Measurements from ENCODE around the gene ZSWIM6.

ZSWIM6 gene

GRCh38 chr5:61289669-61290306, 42.3 kb upstream of the ZSWIM6 start:
- POLR2A ChIA-PET, result interaction anchor here (1.3 kb wide), 1 partner anchor 14 kb away, joined by 3 read pairs; no protein-coding TSS in a partner anchor
- CTCF ChIA-PET, result interaction anchor here (1.3 to 1.7 kb wide), 2 partner anchors 9 to 19 kb away, joined by 3 to 4 read pairs; no protein-coding TSS in a partner anchor
- DNase-seq, result peak in 2 of 3 donors; percentile 87

DNA sequence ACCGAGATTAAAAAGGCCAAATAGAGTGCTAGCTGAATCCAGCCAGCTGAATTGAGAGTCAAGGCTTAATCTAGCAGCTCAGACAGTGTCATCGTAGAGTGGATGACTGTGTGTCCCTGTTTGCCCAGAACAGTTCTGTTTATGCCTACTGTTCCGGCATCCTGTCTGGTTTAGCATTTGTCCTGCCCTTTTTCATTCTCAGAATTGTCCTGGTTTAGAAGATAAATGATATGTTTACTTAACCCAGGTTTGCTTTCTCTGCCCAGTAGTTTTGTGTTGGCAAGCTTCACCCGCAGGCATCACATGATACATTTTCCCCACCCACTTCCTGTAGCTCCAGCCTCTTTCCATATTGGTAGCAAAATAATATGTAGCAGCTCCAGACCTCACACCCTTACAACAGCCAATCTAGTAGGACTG, 41.3 kb upstream of the ZSWIM6 start:
- no peak for DNase-seq
- H3K4me3 ChIP-seq (ENCODE audit: control insufficient read depth in 1 of 7, extremely low read depth in 1 of 7, insufficient read depth in 4 of 7, low read depth in 2 of 7, low read length in 6 of 7), result no peak overlapping the region
- WGBS (ENCODE audit: insufficient coverage), result 100% methylated on average over 3 of the region's 4 CpGs
- peaks cover 0 to 2% (median 0%) of the 10 kb centered on the region in 5 experiments for H3K9me3 ChIP-seq (ENCODE audit: control extremely low read depth in 1 of 5, control insufficient read depth in 4 of 5, insufficient read depth in 2 of 5, low read depth in 1 of 5, low read length in 4 of 5)
- H3K4me1 ChIP-seq (ENCODE audit: control extremely low read depth in 1 of 4, control insufficient read depth in 4 of 4, insufficient read depth in 4 of 4, low read length in 3 of 4), result peaks cover 0 to 3% (median 1%) of the 10 kb centered on the region in 4 experiments
- CTCF ChIA-PET, result interaction anchor here (0.9 to 1.7 kb wide), 3 partner anchors 10 to 30 kb away, joined by 3 to 5 read pairs (median 4); no protein-coding TSS in a partner anchor
- H3K27me3 ChIP-seq (replicated peaks in 2 of 5; ENCODE audit: control insufficient read depth in 4 of 5, insufficient read depth in 5 of 5, low read length in 4 of 5), result no peaks in the 10 kb centered on the region
- POLR2A ChIA-PET, result interaction anchor here (1.3 kb wide), 1 partner anchor 13 kb away, joined by 3 read pairs; no protein-coding TSS in a partner anchor
- no peaks in the 10 kb centered on the region for H3K36me3 ChIP-seq (ENCODE audit: control insufficient read depth in 4 of 4, insufficient read depth in 4 of 4, low read length in 3 of 4)
- H3K27ac ChIP-seq (ENCODE audit: insufficient read depth in 1 of 2, low read depth in 1 of 2, low read length in 2 of 2, poor library complexity in 1 of 2, severe bottlenecking in 2 of 2), result no peak overlapping the region

More at GRCh38 chr5:61289669-61290306, 42.3 kb upstream of the ZSWIM6 start:
- Histone ChIP-seq H3K4me3 (ENCODE audit: control insufficient read depth in 1 of 7, extremely low read depth in 1 of 7, insufficient read depth in 4 of 7, low read depth in 2 of 7, low read length in 6 of 7) (no peak overlapping the region), H3K27ac (ENCODE audit: insufficient read depth in 1 of 2, low read depth in 1 of 2, low read length in 2 of 2, poor library complexity in 1 of 2, severe bottlenecking in 2 of 2) (no peak overlapping the region), H3K9me3 (ENCODE audit: control extremely low read depth in 1 of 5, control insufficient read depth in 4 of 5, insufficient read depth in 2 of 5, low read depth in 1 of 5, low read length in 4 of 5) (peaks cover 0 to 5% (median 0%) of the 10 kb centered on the region in 5 experiments), H3K4me1 (ENCODE audit: control extremely low read depth in 1 of 4, control insufficient read depth in 4 of 4, insufficient read depth in 4 of 4, low read length in 3 of 4) (peaks cover 0 to 3% (median 1%) of the 10 kb centered on the region in 4 experiments), H3K36me3 (ENCODE audit: control insufficient read depth in 4 of 4, insufficient read depth in 4 of 4, low read length in 3 of 4) (no peaks in the 10 kb centered on the region), H3K27me3 (replicated peaks in 2 of 5; ENCODE audit: control insufficient read depth in 4 of 5, insufficient read depth in 5 of 5, low read length in 4 of 5) (no peaks in the 10 kb centered on the region)
- 90% methylated on average over 2 of the region's 7 CpGs for WGBS (ENCODE audit: insufficient coverage)

- no peaks in the 10 kb centered on the region for H3K36me3 ChIP-seq (ENCODE audit: control insufficient read depth in 4 of 4, insufficient read depth in 4 of 4, low read length in 3 of 4)
- H3K27me3 ChIP-seq (replicated peaks in 2 of 5; ENCODE audit: control insufficient read depth in 4 of 5, insufficient read depth in 5 of 5, low read length in 4 of 5), result no peaks in the 10 kb centered on the region
- H3K4me3 ChIP-seq (ENCODE audit: control insufficient read depth in 1 of 7, extremely low read depth in 1 of 7, insufficient read depth in 4 of 7, low read depth in 2 of 7, low read length in 6 of 7), result no peak overlapping the region
- no peak for DNase-seq
- no peak overlapping the region for H3K27ac ChIP-seq (ENCODE audit: insufficient read depth in 1 of 2, low read depth in 1 of 2, low read length in 2 of 2, poor library complexity in 1 of 2, severe bottlenecking in 2 of 2)
- 96% methylated on average over 4 of the region's 7 CpGs for WGBS (ENCODE audit: insufficient coverage)
- H3K4me1 ChIP-seq (ENCODE audit: control extremely low read depth in 1 of 4, control insufficient read depth in 4 of 4, insufficient read depth in 4 of 4, low read length in 3 of 4), result peaks cover 0 to 3% (median 1%) of the 10 kb centered on the region in 4 experiments
- POLR2A ChIA-PET, result no interaction called here
- no peaks in the 10 kb centered on the region for H3K9me3 ChIP-seq (ENCODE audit: control extremely low read depth in 1 of 5, control insufficient read depth in 4 of 5, insufficient read depth in 2 of 5, low read depth in 1 of 5, low read length in 4 of 5)
- CTCF ChIA-PET, result interaction anchor here (1.0 to 1.2 kb wide), 2 partner anchors 9 to 38 kb away, joined by 3 read pairs; no protein-coding TSS in a partner anchor
Observed at GRCh38 chr5:61292062-61292657, 39.9 kb upstream of the ZSWIM6 start.

GRCh38 chr5:61293071-61293470, 39.0 kb upstream of the ZSWIM6 start:
- Histone ChIP-seq H3K4me3 (ENCODE audit: control insufficient read depth in 1 of 7, extremely low read depth in 1 of 7, insufficient read depth in 4 of 7, low read depth in 2 of 7, low read length in 6 of 7) (no peak overlapping the region), H3K27ac (ENCODE audit: insufficient read depth in 1 of 2, low read depth in 1 of 2, low read length in 2 of 2, poor library complexity in 1 of 2, severe bottlenecking in 2 of 2) (no peak overlapping the region), H3K4me1 (ENCODE audit: control extremely low read depth in 1 of 4, control insufficient read depth in 4 of 4, insufficient read depth in 4 of 4, low read length in 3 of 4) (peaks cover 0 to 6% (median 2%) of the 10 kb centered on the region in 4 experiments), H3K36me3 (ENCODE audit: control insufficient read depth in 4 of 4, insufficient read depth in 4 of 4, low read length in 3 of 4) (no peaks in the 10 kb centered on the region), H3K9me3 (ENCODE audit: control extremely low read depth in 1 of 5, control insufficient read depth in 4 of 5, insufficient read depth in 2 of 5, low read depth in 1 of 5, low read length in 4 of 5) (no peaks in the 10 kb centered on the region), H3K27me3 (replicated peaks in 2 of 5; ENCODE audit: control insufficient read depth in 4 of 5, insufficient read depth in 5 of 5, low read length in 4 of 5) (no peaks in the 10 kb centered on the region)
- WGBS (ENCODE audit: insufficient coverage), result 92% methylated on average over 4 of the region's 4 CpGs
- ChIA-PET CTCF (no interaction called here), POLR2A (no interaction called here)
- DNase-seq, result no peak

DNA sequence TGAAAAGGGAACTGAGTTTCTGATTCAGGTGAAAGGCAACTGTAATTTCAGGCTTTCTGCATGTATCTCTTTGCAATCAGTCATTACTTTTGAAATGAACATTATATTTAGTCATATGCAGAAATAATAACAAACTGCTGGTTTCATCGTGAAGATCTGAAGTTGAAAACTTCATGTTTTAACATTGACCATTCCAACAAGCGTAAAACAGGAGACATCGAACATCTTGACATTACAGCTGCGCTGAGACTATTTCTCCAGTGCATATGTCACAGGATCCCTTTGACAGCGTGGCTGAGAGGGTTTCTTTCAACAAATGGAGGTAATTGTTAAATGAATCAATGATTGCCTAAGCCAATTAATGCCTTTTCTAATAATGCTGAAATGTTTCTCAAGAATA, 38.2 kb upstream of the ZSWIM6 start:
- no peak overlapping the region for H3K27ac ChIP-seq (ENCODE audit: insufficient read depth in 1 of 2, low read depth in 1 of 2, low read length in 2 of 2, poor library complexity in 1 of 2, severe bottlenecking in 2 of 2)
- peaks cover 0 to 7% (median 2%) of the 10 kb centered on the region in 4 experiments for H3K4me1 ChIP-seq (ENCODE audit: control extremely low read depth in 1 of 4, control insufficient read depth in 4 of 4, insufficient read depth in 4 of 4, low read length in 3 of 4)
- no peaks in the 10 kb centered on the region for H3K27me3 ChIP-seq (replicated peaks in 2 of 5; ENCODE audit: control insufficient read depth in 4 of 5, insufficient read depth in 5 of 5, low read length in 4 of 5)
- no peaks in the 10 kb centered on the region for H3K36me3 ChIP-seq (ENCODE audit: control insufficient read depth in 4 of 4, insufficient read depth in 4 of 4, low read length in 3 of 4)
- no peak for DNase-seq
- 96% methylated on average over 5 of the region's 5 CpGs for WGBS (ENCODE audit: insufficient coverage)
- H3K9me3 ChIP-seq (ENCODE audit: control extremely low read depth in 1 of 5, control insufficient read depth in 4 of 5, insufficient read depth in 2 of 5, low read depth in 1 of 5, low read length in 4 of 5), result no peaks in the 10 kb centered on the region
- H3K4me3 ChIP-seq (ENCODE audit: control insufficient read depth in 1 of 7, extremely low read depth in 1 of 7, insufficient read depth in 4 of 7, low read depth in 2 of 7, low read length in 6 of 7), result no peak overlapping the region
- ChIA-PET POLR2A (no interaction called here), CTCF (no interaction called here)

GRCh38 chr5:61295365-61295764, 36.7 kb upstream of the ZSWIM6 start:
- WGBS (ENCODE audit: insufficient coverage), result 100% methylated on average over 2 of the region's 2 CpGs
- no peaks in the 10 kb centered on the region for H3K36me3 ChIP-seq (ENCODE audit: control insufficient read depth in 4 of 4, insufficient read depth in 4 of 4, low read length in 3 of 4)
- no peaks in the 10 kb centered on the region for H3K27me3 ChIP-seq (replicated peaks in 2 of 5; ENCODE audit: control insufficient read depth in 4 of 5, insufficient read depth in 5 of 5, low read length in 4 of 5)
- H3K27ac ChIP-seq (ENCODE audit: insufficient read depth in 1 of 2, low read depth in 1 of 2, low read length in 2 of 2, poor library complexity in 1 of 2, severe bottlenecking in 2 of 2), result no peak overlapping the region
- POLR2A ChIA-PET, result no interaction called here
- H3K4me3 ChIP-seq (ENCODE audit: control insufficient read depth in 1 of 7, extremely low read depth in 1 of 7, insufficient read depth in 4 of 7, low read depth in 2 of 7, low read length in 6 of 7), result no peak overlapping the region
- DNase-seq, result no peak
- CTCF ChIA-PET, result interaction anchor here (1.3 kb wide), 1 partner anchor 8 kb away, joined by 3 read pairs; no protein-coding TSS in a partner anchor
- H3K4me1 ChIP-seq (ENCODE audit: control extremely low read depth in 1 of 4, control insufficient read depth in 4 of 4, insufficient read depth in 4 of 4, low read length in 3 of 4), result peaks cover 0 to 5% (median 2%) of the 10 kb centered on the region in 4 experiments
- H3K9me3 ChIP-seq (ENCODE audit: control extremely low read depth in 1 of 5, control insufficient read depth in 4 of 5, insufficient read depth in 2 of 5, low read depth in 1 of 5, low read length in 4 of 5), result no peaks in the 10 kb centered on the region

- H3K27ac ChIP-seq (ENCODE audit: insufficient read depth in 1 of 2, low read depth in 1 of 2, low read length in 2 of 2, poor library complexity in 1 of 2, severe bottlenecking in 2 of 2), result no peak overlapping the region
- no peak overlapping the region for H3K4me3 ChIP-seq (ENCODE audit: control insufficient read depth in 1 of 7, extremely low read depth in 1 of 7, insufficient read depth in 4 of 7, low read depth in 2 of 7, low read length in 6 of 7)
- no peaks in the 10 kb centered on the region for H3K9me3 ChIP-seq (ENCODE audit: control extremely low read depth in 1 of 5, control insufficient read depth in 4 of 5, insufficient read depth in 2 of 5, low read depth in 1 of 5, low read length in 4 of 5)
- 69% methylated on average over 3 of the region's 3 CpGs for WGBS (ENCODE audit: insufficient coverage)
- H3K4me1 ChIP-seq (ENCODE audit: control extremely low read depth in 1 of 4, control insufficient read depth in 4 of 4, insufficient read depth in 4 of 4, low read length in 3 of 4), result peaks cover 0 to 5% (median 2%) of the 10 kb centered on the region in 4 experiments
- DNase-seq, result no peak
- no peaks in the 10 kb centered on the region for H3K27me3 ChIP-seq (replicated peaks in 2 of 5; ENCODE audit: control insufficient read depth in 4 of 5, insufficient read depth in 5 of 5, low read length in 4 of 5)
- H3K36me3 ChIP-seq (ENCODE audit: control insufficient read depth in 4 of 4, insufficient read depth in 4 of 4, low read length in 3 of 4), result no peaks in the 10 kb centered on the region
- CTCF ChIA-PET, result no interaction called here
- POLR2A ChIA-PET, result no interaction called here
Observed at GRCh38 chr5:61298066-61298465, 34.0 kb upstream of the ZSWIM6 start.

Data from common myeloid progenitor, CD34-positive (primary cell).